Activated CD8-positive, alpha-beta memory T cell treated with anti-CD3 and anti-CD28 coated beads for 24 hours (primary cell): ENCODE data around the gene DHRS7B.
A peak's percentile ranks its signal among the peaks of the same experiment; 100 is the strongest.
"Not testable (repeated sequence)": the region's sequence is repeated elsewhere in the genome, so short reads cannot be mapped to it uniquely, and the experiment has no call there.

Experiments used
- DNase-seq: peaks from one replicate; pipeline ENCODE4 v3.0.0-alpha.2; 2020

DHRS7B gene, protein sequence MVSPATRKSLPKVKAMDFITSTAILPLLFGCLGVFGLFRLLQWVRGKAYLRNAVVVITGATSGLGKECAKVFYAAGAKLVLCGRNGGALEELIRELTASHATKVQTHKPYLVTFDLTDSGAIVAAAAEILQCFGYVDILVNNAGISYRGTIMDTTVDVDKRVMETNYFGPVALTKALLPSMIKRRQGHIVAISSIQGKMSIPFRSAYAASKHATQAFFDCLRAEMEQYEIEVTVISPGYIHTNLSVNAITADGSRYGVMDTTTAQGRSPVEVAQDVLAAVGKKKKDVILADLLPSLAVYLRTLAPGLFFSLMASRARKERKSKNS

GRCh38 chr17:21126645-21127508 lies at the start of gene DHRS7B:
TSS of gene DHRS7B (plus strand) at chr17:21126964. CDS start at chr17:21126972, 8 bp downstream.
- DNase-seq: peak; percentile 98

GRCh38 chr17:21077281-21077680 lies 49.5 kb upstream of the DHRS7B start:
- DNase-seq: no peak

DNA sequence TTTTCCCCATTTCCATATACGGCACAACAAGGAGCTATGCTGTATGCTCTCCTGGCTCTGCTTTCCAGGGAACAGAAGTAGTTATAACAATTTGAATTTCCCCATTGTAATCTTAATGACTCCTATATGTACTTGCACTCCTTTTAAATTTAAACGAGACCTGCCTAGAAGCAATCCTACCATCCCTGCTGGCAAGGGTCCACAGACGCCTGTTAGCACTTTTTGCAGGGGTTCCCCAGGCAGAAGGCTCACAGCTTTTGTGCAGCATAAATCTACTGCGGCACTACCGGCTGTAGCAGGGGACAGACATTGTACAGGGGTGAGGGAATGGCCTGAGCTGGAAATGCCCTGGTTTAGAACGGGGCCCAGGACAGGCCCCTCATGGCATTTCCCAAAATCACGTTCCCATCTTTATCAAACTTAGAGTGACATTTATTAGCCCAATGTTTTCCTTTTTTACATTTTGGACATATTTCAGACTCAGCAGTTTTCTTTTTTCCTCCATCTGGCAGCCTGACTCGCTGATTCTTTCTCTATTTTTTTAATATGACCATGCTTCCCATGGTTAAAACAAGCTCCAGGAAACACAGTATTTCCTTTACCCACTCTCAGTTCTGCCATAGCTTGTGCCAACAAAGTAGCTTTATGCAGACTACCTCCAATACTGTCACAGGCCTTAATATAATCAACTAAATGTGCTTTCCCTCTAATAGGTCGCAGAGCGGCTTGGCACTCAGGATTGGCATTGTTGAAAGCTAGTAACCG lies 48.6 kb upstream of the DHRS7B start:
- no peak for DNase-seq

DNA sequence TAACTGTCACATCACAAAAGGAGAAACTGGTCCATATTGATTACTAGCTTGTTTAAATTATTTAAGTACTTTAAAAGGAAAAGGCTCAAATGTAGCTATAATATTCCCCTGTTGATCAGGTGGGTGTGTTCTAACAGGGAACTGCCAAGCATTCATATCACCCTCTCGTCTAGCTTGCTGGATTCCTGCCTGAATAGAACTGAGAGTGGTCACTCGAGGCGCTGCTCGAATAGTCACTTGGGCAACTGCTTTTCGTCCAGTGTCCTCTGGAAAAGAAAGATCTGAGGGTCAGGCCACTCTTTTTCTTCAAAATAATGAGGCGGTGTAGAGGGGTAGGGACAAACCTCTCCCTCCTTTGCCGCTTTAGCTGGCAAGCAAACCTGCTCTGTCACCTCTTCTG lies 47.6 kb upstream of the DHRS7B start:
- no peak for DNase-seq

DNA sequence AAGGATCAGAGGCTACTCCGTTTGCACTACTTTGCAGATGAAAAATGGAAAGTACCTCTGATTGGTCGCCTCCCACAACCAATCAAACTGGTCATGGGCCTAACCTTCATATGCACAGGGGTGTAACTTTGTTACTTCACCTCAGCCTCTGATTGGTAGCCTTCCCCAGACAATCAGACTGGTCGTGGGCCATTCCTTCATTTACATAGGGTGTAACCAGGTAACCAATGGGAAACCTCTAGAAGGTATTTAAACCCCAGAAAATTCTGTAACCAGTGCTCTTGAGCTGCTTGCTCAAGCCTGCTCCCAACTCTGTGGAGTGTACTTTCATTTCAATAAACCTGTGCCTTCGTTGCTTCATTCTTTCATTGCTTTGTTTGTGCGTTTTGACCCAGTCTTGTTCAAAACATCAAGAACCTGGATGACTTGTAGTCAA lies 44.7 kb upstream of the DHRS7B start:
- no peak for DNase-seq

GRCh38 chr17:21085280-21085679 lies 41.5 kb upstream of the DHRS7B start:
- not testable (repeated sequence) for DNase-seq

- no peak for DNase-seq
Observed at GRCh38 chr17:21085707-21086106, 41.1 kb upstream of the DHRS7B start.

GRCh38 chr17:21089145-21089544 lies 37.6 kb upstream of the DHRS7B start:
- no peak for DNase-seq

DNA sequence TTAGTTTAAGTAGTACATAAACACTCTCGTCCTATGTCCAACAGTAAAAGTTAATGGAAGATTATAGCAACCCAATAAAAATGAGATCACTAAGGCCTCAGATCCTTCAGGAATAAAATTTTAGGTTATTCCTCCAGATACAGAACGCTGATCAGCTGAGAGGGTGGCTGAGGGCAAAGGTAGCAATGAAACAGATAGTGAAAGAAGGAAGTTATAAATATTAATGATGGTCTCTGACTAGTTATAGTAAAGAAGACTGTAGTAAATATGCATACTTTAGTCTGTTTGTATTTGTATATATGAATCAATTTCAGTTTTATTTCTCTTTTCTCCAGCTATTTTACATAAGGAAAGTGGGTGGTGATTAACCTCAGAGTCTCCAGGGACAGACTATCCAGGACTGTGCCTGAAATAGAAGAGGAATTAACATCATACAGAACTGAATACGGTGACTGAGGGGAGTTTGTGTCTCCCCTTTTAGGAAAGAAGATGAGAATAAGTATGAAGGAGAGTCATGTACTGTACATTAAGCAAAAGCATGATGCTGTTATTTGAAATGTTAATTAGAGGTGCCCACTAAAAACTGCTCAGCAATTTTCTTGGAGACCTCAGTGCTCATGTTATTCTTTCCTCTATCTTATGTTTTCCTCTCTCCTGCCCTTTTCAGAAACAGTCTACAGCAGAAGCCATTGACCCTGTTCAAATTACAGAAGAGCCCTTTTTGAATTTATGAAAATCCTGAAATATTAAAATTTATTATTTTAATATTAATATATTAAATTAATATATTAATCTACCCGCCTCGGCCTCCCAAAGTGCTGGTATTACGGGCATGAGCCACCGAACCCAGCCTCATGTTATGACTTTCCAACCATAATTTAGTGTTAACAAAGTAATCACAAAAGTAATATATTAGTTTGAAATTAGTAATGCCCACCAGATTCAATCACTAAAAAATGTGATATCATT lies 36.5 kb upstream of the DHRS7B start:
- no peak for DNase-seq

GRCh38 chr17:21090902-21091618 lies 35.7 kb upstream of the DHRS7B start:
- no peak for DNase-seq

GRCh38 chr17:21094298-21094704 lies 32.5 kb upstream of the DHRS7B start:
- DNase-seq: no peak

GRCh38 chr17:21095735-21096134 lies 31.0 kb upstream of the DHRS7B start:
- DNase-seq: no peak

GRCh38 chr17:21096874-21097273 lies 29.9 kb upstream of the DHRS7B start:
- no peak for DNase-seq

DNA sequence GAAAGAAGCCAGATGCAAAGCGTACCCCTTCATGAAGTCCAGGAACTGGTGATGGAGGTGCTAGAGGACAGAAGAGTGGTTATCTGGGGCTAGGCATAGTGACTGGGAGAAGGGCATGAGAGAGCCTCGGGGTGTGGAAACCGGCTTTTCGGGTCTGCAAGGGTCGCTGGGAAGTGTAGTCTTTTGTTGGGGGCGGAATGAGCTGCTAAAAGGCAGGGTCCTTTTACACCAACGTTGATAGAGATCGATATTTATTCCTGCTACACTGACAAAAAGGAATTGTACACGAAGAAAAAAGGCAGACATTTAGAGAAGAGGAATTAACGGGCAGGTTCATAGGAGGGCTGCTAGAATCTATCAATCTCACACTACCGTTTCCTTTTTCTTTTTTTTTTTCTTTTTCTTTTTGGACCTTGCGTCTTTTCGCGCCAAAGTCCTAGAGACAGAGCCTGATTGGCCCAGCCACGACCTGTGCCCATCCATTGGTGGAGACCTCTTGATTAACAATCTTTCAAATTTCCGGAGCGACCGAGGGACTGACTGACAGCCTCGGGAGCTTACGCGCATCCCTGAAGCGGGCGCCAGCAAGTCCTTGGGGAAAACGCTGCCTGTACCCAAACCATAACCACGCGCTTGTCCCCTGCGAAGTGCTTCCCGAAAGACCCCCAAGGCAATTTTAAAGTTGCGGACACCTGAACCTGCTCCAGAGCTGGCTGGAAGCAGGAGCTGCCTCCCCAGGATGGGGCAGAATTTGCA lies 27.7 kb upstream of the DHRS7B start:
- DNase-seq: peak; percentile 81

- no peak for DNase-seq
Observed at GRCh38 chr17:21100636-21101035, 26.1 kb upstream of the DHRS7B start.

DNA sequence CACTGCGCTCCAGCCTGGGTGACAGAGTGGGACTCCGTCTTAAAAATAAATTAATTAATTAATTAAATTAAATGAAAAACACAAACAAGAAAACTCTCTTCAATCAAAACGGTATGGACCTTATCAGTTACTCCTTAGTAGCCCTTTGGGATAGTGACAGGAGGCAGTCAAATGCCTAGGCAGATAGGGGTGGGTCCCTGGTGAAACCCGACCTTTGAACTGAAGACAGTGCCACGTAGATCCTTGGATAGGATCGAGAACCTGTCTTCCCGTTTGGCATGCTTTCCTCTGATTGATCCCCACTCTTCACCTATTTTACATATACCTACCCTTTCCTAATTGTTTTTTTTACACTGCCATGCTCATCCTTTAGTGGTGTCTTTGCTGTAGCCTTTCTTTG lies 22.2 kb upstream of the DHRS7B start:
- no peak for DNase-seq

- DNase-seq: no peak
Observed at GRCh38 chr17:21105064-21105894, 21.5 kb upstream of the DHRS7B start.

GRCh38 chr17:21106316-21106715 lies 20.4 kb upstream of the DHRS7B start:
- DNase-seq: no peak

GRCh38 chr17:21107067-21107650 lies 19.6 kb upstream of the DHRS7B start:
- not testable (repeated sequence) for DNase-seq
